ENCODE measurements around the gene ZGLP1. TPM values are rescaled to one million over a fixed set of nuclear protein-coding genes. Genes with fewer than 3 reads are reported as not detected.

Gene ZGLP1
- total and polyA plus RNA-seq, 7 donors = 0.59 to 2.9 (median 0.85) TPM; not detected in 1

GRCh38 chr19:10260141-10260584, 49.5 kb downstream of the ZGLP1 start:
- DNase-seq (no peak), ATAC-seq (no peak)
- intact Hi-C loops (cut with DNase I) = no loop called here
- Histone ChIP-seq H3K4me3 (no peak overlapping the region), H3K4me1 (no peaks in the 10 kb centered on the region), H3K27me3 (ENCODE audit: insufficient read depth in 3 of 3, low read length in 2 of 3) (no peaks in the 10 kb centered on the region), H3K27ac (no peak overlapping the region), H3K36me3 (ENCODE audit: insufficient read depth in 1 of 2, low read depth in 1 of 2) (peaks cover 1 to 48% of the 10 kb centered on the region in 2 donors), H3K9me3 (no peaks in the 10 kb centered on the region)
- WGBS, 3 donors = 83 to 84% (median 84%) methylated on average over 8 of the region's 8 CpGs
- TF ChIP-seq CTCF (IDR thresholded peaks at IDR 0.05) = no peak

GRCh38 chr19:10259162-10259905, 50.3 kb downstream of the ZGLP1 start:
- Histone ChIP-seq H3K36me3 (ENCODE audit: insufficient read depth in 1 of 2, low read depth in 1 of 2) (peaks cover 2 to 56% of the 10 kb centered on the region in 2 donors), H3K4me1 (no peaks in the 10 kb centered on the region), H3K27me3 (ENCODE audit: insufficient read depth in 3 of 3, low read length in 2 of 3) (no peaks in the 10 kb centered on the region), H3K9me3 (no peaks in the 10 kb centered on the region), H3K4me3 (no peak overlapping the region), H3K27ac (no peak overlapping the region)
- DNase-seq = peak; percentile 82 to 89
- WGBS, 3 donors = 56 to 66% (median 58%) methylated on average over 30 to 32 of the region's 32 CpGs
- intact Hi-C loops (cut with DNase I) = no loop called here
- ATAC-seq = peak; percentile 64 to 82 (median 72)
- TF ChIP-seq CTCF (IDR thresholded peaks at IDR 0.05) = peak; percentile 68

- Histone ChIP-seq H3K36me3 (ENCODE audit: insufficient read depth in 1 of 2, low read depth in 1 of 2) (peaks cover 2 to 66% of the 10 kb centered on the region in 2 donors), H3K9me3 (no peaks in the 10 kb centered on the region), H3K27me3 (ENCODE audit: insufficient read depth in 3 of 3, low read length in 2 of 3) (no peaks in the 10 kb centered on the region), H3K27ac (no peak overlapping the region), H3K4me1 (no peaks in the 10 kb centered on the region), H3K4me3 (no peak overlapping the region)
- 92 to 95% (median 92%) methylated on average over 18 of the region's 18 CpGs for WGBS, 3 donors
- DNase-seq (no peak), ATAC-seq (peak in 1 of 4 donors; percentile 18)
- TF ChIP-seq CTCF (IDR thresholded peaks at IDR 0.05) = no peak
- intact Hi-C loops (cut with DNase I) = no loop called here
These were observed 51.4 kb downstream of the ZGLP1 start for GRCh38 chr19:10258080-10258710.

GRCh38 chr19:10256970-10257615, 52.5 kb downstream of the ZGLP1 start:
- Histone ChIP-seq H3K27ac (no peak overlapping the region), H3K4me3 (no peak overlapping the region), H3K27me3 (ENCODE audit: insufficient read depth in 3 of 3, low read length in 2 of 3) (no peaks in the 10 kb centered on the region), H3K4me1 (peaks cover 4% of the 10 kb centered on the region), H3K36me3 (ENCODE audit: insufficient read depth in 1 of 2, low read depth in 1 of 2) (peaks cover 2 to 66% of the 10 kb centered on the region in 2 donors), H3K9me3 (no peaks in the 10 kb centered on the region)
- TF ChIP-seq CTCF (IDR thresholded peaks at IDR 0.05) = no peak
- DNase-seq = no peak
- intact Hi-C loops (cut with DNase I) = no loop called here
- 68 to 84% (median 78%) methylated on average over 8 to 9 of the region's 9 CpGs for WGBS, 3 donors
- no peak for ATAC-seq

Data from psoas muscle (tissue), 8 donors.